HG02678 (cell line): ENCODE results near the gene GTF2IRD1.
A peak's percentile ranks its signal among the peaks of the same experiment; 100 is the strongest.

ENCODE experiments used
- ATAC-seq: cut with Tn5 transposase; IDR thresholded peaks from one replicate; pipeline ENCODE4 v1.9.1; 2021; ENCODE audit warnings: mild to moderate bottlenecking, moderate library complexity; ENCODE audit not compliant: unreplicated experiment

GTF2IRD1 gene

GRCh38 chr7:74586258-74587175, 132.8 kb downstream of the GTF2IRD1 start:
- ATAC-seq: no peak

GRCh38 chr7:74587435-74588126, 133.9 kb downstream of the GTF2IRD1 start:
- peak; percentile 78 for ATAC-seq

GRCh38 chr7:74590813-74591212, 137.1 kb downstream of the GTF2IRD1 start:
- no peak for ATAC-seq

GRCh38 chr7:74598558-74598957, 144.9 kb downstream of the GTF2IRD1 start:
- ATAC-seq: no peak

- ATAC-seq: peak; percentile 49
These were observed 145.5 kb downstream of the GTF2IRD1 start for GRCh38 chr7:74599244-74599643.

- no peak for ATAC-seq
These were observed 150.8 kb downstream of the GTF2IRD1 start for GRCh38 chr7:74604326-74605020.

GRCh38 chr7:74606101-74606908, 152.6 kb downstream of the GTF2IRD1 start:
- peak; percentile 49 for ATAC-seq

GRCh38 chr7:74606909-74607510, 153.3 kb downstream of the GTF2IRD1 start:
- no peak for ATAC-seq

- no peak for ATAC-seq
These were observed 158.5 kb downstream of the GTF2IRD1 start for GRCh38 chr7:74612015-74612829.

- no peak for ATAC-seq
These were observed 162.5 kb downstream of the GTF2IRD1 start for GRCh38 chr7:74615933-74616780.

GRCh38 chr7:74617180-74617744, 163.6 kb downstream of the GTF2IRD1 start:
- ATAC-seq: no peak

- ATAC-seq: no peak
These were observed 165.6 kb downstream of the GTF2IRD1 start for GRCh38 chr7:74619235-74619860.

- ATAC-seq: no peak
These were observed 168.6 kb downstream of the GTF2IRD1 start for GRCh38 chr7:74622228-74622749.

GRCh38 chr7:74623135-74623534, 169.4 kb downstream of the GTF2IRD1 start:
- ATAC-seq: no peak

- ATAC-seq: no peak
These were observed 171.7 kb downstream of the GTF2IRD1 start for GRCh38 chr7:74625446-74625845.

- ATAC-seq: no peak
These were observed 174.1 kb downstream of the GTF2IRD1 start for GRCh38 chr7:74627661-74628411.

- ATAC-seq: no peak
These were observed 178.8 kb downstream of the GTF2IRD1 start for GRCh38 chr7:74632505-74632904.
